NCI-H524 (cell line): ENCODE measurements around the gene PITPNM1.
A peak's percentile ranks its signal among the peaks of the same experiment; 100 is the strongest.
"Not testable (repeated sequence)": the region's sequence is repeated elsewhere in the genome, so short reads cannot be mapped to it uniquely, and the experiment has no call there.

ENCODE experiments used
- DNase-seq, 2 experiments: peaks; one replicate each; lab custom pipeline; 2025; lab: John Stamatoyannopoulos, UW

Gene PITPNM1

DNA sequence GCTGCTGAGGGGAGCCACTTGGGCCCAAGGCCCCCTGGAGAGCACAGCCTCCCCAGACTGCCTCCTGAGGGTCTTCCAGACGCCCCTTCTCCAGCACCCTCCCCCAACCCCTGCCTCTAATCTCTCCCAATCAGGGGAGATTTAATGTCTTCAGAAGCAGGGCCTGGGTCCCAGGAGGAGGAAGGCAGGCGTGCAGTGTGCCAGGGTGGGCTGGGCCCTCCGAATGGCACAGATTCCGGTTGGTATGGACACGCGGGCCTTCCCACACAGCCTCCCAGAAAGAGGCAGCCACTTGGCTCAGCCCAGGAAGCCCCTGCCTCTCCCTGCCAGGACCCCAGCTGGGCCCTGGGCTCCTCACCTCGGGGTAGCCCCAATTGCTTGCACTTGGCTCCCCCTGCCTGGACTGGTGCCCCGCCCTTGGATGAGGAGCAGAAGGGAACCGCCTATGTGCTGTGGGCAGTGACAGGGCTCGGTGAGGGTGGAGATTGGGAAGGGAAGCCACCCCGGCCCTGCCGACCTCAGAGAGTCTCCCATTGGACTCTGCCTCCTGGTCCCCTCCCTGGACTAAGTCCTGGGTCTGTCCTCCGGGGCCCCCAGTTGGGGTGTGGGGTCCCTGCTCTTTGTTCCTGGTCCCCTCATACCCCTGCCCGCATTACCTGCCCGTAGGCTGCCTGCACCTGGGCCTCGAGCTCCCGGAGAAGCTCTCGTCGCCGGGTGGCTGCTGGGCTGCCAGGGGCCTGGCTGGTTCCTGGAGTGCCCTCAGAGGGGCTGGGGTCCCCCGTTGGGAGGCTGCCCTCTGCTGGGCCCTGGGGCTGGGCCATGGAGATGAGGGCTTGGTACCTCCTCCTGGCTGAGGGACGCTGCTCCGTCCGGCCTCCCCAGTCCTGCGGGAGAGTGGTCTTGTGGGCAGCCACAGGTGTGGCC, 18.7 kb upstream of the PITPNM1 start:
- DNase-seq = no peak

DNA sequence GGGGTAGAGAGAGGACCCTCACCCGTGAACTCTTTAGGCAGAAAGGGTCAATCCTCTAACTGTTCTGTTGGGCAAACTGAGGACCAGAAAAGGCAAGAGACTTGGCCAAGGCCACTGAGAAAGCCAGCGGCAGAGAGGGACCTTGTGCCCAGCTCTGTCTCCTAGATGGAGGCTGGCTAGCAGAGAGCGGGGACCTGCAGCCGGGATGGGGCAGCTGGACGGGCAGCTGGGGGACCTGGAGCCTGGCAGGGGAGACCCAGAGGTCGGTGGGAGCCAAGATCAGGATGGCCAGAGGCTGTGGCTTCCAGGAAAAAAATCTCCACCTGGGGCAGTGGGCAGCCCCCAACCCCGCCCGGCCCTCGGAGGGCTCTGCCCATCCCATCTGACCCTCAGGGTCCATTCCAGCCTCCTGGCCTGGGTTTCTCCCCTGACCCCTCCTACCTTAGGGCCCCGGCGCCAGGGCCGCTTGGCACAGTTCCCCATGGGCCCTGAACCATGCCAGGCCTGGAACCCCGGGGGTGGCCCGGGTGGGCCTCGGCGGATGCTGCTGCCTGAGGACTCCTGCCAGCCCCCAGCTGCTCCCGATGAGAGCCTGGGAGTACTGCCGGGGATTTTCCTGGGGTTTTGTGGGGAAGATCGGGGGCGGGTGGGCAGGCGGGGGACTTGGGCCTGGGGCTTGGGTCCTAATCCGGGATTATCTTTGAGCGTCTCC, 17.8 kb upstream of the PITPNM1 start, which contains the start of gene CABP2:
Gene CABP2 (minus strand): TSS at position 603 of the 712 bp plus-strand sequence. CDS start 120 bp downstream, at position 483.
- DNase-seq = peak; percentile 12 to 39

- no peak for DNase-seq
Measured at GRCh38 chr11:67522338-67522737, 17.2 kb upstream of the PITPNM1 start.

- no peak for DNase-seq
Measured at GRCh38 chr11:67521924-67522323, 16.8 kb upstream of the PITPNM1 start.

DNA sequence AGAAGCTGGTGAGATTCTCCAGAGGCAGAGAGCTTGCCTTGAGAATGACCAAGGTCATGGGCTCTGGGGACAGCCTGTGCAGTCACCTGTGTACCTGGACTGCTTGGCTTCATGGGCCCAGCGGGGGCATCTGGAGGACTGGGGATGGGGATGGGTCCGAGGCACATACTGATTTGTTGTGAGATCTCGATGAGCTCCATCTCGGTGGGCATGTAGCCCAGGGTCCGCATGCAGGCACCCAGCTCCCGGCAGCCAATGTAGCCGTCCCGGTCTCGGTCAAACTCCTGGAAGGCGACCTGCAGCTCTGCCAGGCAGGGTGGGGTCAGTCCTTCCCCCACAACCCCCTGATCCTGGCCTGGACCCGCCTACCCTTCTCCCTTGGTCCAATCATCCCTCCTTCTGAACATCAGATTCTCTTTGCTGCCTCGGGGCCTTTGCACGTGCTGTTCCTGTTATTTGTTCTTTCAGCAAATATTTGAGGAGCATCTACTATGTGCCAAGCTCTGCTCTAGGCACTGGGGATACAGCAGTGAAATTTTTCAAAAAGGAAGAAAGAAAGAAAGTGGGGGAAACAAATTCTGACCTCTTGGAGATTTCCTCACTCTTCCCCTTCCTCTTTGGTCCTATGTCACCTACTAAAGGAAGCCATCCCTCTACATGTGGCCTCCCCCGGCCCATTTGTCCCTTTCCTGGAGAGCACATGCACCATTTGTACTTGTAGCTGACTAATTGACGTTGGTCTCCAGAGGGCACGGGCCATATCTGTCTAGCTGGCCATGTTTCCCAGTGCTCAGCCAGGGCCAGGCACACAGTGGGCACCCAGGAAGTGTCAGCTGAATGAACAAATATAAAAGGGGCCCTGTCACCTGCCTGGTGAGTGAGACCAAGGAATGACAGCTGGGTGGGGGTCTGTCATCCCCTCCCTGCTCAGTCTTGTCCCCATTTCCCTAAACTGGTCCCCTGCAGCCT, 16.0 kb upstream of the PITPNM1 start:
- no peak for DNase-seq

DNA sequence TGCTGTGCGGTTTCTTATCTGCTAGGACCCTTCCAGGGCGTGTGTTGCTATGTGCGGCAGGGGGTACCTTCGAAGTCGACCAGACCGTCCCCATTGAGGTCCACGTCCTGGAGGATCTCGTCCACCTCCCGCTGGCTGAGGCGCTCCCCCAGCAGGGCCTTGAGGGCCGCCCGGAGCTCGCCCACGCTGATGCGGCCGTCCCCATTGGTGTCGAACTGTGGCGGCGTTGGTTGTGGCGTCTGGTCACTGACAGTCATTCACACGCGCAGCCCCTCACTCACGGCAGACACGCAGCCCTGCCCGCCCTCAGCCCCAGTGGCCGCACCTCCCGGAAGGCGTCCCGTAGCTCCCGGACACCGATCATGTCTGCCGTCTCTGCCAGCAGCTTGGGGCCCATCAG, 14.6 kb upstream of the PITPNM1 start:
- DNase-seq = no peak

GRCh38 chr11:67517784-67518552, 12.8 kb upstream of the PITPNM1 start:
- DNase-seq = peak in 1 of 2 experiments; percentile 31

DNA sequence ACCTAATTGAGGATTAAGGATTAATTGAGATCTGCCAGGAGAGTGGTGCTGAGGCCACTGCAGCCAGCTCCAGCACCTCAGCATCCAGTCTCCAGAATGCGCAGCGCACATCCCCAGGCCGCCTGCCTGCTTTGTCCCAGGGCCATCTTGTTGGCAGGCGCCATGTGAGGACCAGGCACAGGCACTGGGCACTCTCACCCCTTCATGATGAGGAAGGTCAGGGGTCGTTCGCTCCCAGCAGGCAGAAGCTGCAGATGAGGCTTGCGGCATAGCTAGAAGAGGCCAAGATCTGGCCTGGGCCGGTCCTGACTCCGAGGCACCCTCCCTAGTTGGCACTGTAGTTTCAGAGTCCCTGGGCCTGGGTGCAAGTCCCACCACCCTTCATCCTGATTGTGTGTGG, 11.6 kb upstream of the PITPNM1 start:
- DNase-seq = no peak

GRCh38 chr11:67514116-67514515, 9.0 kb upstream of the PITPNM1 start:
- DNase-seq = no peak

DNA sequence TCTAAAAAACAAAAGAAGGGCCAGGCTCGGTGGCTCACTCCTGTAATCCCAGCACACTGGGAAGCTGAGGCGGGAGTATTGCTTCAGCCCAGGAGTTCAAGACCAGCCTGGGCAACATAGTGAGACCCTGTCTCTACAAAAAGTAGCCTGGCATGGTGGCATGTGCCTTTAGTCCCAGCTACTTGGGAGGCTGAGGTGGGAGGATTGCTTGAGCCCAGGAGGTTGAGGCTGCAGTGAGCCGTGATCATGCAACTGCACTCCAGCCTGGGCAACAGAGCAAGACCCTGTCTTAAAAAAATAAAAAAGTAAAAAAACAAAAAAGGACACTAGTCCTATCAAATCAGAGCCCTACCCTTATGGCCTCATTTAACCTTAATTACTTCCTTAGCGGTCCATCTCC, 6.4 kb upstream of the PITPNM1 start:
- not testable (repeated sequence) for DNase-seq

DNA sequence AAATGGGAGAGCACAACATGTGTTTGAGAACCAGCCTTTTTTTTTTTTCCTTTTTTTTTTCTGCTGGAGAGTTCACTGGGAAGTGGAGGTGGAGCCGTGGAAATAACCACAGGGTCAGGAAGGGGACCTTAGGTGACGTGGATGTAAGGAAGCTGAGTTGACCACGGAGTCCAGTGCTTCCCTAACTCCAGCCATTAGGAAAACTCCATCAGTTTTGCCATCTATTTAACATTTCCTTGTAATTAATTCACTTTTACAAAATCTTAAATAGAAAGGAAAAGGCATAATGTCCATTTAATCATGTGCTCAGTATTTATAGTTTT, 4.8 kb upstream of the PITPNM1 start:
- no peak for DNase-seq

- peak; percentile 91 to 96 for DNase-seq
Measured at GRCh38 chr11:67508486-67509121, 3.4 kb upstream of the PITPNM1 start.

DNA sequence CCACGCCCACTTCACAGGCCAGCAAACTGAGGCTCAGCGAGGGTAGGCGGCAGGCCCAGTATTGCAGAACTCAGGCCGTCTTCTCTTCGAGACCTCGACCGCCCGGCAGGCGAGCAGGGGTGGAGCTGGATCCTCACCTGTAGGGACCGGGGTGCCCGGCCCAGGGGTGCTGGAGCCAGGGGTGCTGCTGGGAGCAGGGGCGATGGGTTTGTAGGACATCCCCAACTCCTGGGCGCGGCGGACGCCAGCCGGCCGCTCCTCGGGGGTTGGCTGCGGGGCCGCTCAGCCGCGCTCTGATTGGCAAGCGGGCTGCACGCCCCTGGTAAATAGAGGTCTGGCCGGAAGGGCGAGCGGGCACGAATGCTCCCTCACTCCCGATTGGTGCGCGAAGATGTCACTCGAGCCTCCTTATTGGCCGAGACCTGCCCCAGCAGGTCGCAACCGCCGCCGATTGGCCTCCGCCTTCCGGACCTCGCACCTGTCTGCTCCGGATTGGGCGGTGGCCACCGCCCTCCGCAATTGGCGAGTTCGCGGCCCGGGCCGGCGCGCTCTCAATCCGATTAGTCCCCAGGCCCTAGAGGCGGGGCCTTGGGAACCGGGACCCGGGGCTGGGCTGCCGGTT, 2.8 kb upstream of the PITPNM1 start, which contains the start of gene CDK2AP2:
Gene CDK2AP2 (minus strand): TSS at position 299 of the 622 bp plus-strand sequence. CDS start 80 bp downstream, at position 219.
- DNase-seq = peak; percentile 96 to 99

- DNase-seq = no peak
Measured at GRCh38 chr11:67507242-67507863, 2.2 kb upstream of the PITPNM1 start.

- no peak for DNase-seq
Measured at GRCh38 chr11:67506426-67507051, 1.4 kb upstream of the PITPNM1 start.

DNA sequence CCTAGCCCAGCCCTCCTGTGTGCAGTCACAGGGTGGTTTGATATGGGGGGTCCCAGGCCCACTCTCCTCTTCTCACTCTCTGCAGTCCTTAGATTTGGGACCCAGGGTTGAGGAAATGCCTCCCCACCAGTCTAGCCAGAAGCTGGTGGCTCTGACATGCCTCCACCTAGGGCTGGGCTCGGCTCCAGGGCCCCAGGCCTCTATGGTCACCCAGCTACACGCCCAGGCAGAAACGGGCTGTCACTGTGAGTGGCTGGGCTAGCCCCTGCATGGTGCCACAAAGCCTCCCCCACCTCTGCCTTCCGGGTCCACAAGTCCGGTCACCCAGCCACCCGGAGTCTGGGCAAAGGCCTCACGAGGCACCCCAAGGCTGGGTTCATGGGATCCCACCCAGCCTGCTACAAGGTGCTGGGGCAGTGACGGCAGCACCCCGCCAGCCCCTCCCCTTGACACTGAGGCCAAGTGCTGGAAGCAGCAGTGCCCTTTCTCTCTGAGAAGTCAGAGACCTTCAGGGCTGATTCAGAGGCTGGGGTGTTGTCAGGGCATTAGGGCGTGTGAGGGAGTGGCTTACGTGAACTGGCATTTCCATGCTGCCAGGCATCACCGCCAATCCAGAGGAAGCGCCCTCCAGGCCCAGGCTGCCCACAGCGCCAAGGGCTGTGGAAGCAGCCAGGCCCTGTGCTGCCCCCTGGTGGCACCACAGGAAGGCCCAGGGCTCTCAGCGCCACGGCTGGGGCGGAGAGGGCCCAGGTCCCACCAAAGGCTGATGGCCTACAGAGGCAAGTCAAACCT, 638 bp upstream of the PITPNM1 start:
- DNase-seq = peak; percentile 45 to 79

DNA sequence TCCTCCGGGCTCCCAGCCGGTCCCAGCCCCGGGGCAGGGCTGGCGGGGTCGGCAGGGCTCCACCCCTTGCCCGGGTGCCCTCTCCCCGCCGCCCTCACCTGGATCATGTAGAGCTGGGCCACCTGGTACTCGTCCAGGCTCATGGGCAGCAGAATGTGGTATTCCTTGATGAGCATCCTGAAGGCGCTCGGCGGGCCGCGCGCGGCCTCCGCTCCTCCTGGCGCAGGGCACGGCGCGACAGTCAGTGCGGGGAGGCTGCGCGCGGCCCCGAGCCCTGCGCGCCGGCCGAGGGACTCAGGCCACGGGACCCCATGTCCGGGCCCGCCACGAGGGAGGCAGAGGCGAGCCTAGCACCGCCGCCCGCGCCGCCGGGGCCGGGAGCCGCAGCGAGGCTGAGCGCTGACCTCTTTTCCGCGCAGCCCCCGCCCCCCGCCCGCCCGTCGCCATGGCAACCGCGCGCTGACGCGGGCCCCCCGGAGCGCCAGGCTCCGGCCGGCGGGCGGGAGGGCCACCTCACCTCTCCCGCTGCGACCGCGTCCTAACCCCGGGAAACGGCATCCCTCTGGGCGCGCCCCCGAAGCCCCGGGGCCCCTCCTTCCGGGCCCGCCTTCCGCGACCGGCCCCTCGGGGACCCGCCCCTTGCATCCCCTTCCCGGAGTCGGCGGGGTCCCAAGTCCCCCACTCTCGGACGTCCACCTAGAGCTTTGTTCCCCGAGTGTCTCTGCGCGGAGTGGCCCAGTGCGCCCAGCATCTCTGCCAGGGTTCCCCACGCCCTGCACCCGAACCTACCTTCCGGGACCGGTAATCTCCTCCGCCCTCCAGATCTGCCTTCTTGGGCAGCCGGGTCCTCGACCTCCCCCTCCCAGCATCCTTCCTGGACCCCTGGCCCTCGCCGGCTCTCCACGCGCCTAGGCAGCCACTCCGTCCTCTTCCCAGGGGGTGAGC, 886 bp downstream of the PITPNM1 start:
- no peak for DNase-seq
